ENCODE measurements around the gene IL5. TPM values are rescaled to one million over a fixed set of nuclear protein-coding genes. Genes with fewer than 3 reads are reported as not detected.

IL5 gene
- total and polyA plus RNA-seq, 2 experiments from 2014 or later: not detected

GRCh38 chr5:132500931-132501628 is 42.2 kb downstream of the IL5 start:
- Histone ChIP-seq H3K9me2 (ENCODE audit: insufficient read depth) (no peaks in the 10 kb centered on the region; the same call in 1 of the 2 replicates), H2AFZ (no peak overlapping the region), H3K36me3 (ENCODE audit: insufficient read depth) (no peaks in the 10 kb centered on the region), H3K4me3 (no peak overlapping the region), H3K4me2 (no peak overlapping the region), H4K20me1 (replicated peaks; ENCODE audit: insufficient read depth) (no peaks in the 10 kb centered on the region), H3F3A (replicated peaks; ENCODE audit: low read depth) (no peaks in the 10 kb centered on the region), H3K27ac (ENCODE audit: low read depth) (no peak overlapping the region), H3K4me1 (ENCODE audit: insufficient read depth) (no peaks in the 10 kb centered on the region), H3K79me2 (replicated peaks; ENCODE audit: insufficient read depth) (no peaks in the 10 kb centered on the region), H3K27me3 (ENCODE audit: insufficient read depth) (no peaks in the 10 kb centered on the region)
- H3K27me3 Mint-ChIP-seq (ENCODE audit: insufficient read depth, low read depth, poor library complexity): peaks cover 4% of the 10 kb centered on the region
- H3K9me3 Mint-ChIP-seq: no peaks in the 10 kb centered on the region
- H3K36me3 Mint-ChIP-seq (ENCODE audit: low read depth): no peaks in the 10 kb centered on the region
- H3K27ac Mint-ChIP-seq: no peak overlapping the region
- ATAC-seq (peak; percentile 34), DNase-seq (ENCODE audit: low spot score) (peak; percentile 82)
- 0 out of 3 replicates have a peak, but pooled peaks cover 2% of the 10 kb centered on the region for H3K4me1 Mint-ChIP-seq
- TF ChIP-seq, protein P1, sequence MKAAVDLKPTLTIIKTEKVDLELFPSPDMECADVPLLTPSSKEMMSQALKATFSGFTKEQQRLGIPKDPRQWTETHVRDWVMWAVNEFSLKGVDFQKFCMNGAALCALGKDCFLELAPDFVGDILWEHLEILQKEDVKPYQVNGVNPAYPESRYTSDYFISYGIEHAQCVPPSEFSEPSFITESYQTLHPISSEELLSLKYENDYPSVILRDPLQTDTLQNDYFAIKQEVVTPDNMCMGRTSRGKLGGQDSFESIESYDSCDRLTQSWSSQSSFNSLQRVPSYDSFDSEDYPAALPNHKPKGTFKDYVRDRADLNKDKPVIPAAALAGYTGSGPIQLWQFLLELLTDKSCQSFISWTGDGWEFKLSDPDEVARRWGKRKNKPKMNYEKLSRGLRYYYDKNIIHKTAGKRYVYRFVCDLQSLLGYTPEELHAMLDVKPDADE (IDR thresholded peaks at IDR 0.05): no peak
- TF ChIP-seq, protein P2, sequence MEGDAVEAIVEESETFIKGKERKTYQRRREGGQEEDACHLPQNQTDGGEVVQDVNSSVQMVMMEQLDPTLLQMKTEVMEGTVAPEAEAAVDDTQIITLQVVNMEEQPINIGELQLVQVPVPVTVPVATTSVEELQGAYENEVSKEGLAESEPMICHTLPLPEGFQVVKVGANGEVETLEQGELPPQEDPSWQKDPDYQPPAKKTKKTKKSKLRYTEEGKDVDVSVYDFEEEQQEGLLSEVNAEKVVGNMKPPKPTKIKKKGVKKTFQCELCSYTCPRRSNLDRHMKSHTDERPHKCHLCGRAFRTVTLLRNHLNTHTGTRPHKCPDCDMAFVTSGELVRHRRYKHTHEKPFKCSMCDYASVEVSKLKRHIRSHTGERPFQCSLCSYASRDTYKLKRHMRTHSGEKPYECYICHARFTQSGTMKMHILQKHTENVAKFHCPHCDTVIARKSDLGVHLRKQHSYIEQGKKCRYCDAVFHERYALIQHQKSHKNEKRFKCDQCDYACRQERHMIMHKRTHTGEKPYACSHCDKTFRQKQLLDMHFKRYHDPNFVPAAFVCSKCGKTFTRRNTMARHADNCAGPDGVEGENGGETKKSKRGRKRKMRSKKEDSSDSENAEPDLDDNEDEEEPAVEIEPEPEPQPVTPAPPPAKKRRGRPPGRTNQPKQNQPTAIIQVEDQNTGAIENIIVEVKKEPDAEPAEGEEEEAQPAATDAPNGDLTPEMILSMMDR (conservative IDR thresholded peaks at IDR 0.05; ENCODE audit: low read depth in 2 of 2): peak; percentile 95 to 96
- H3K4me3 Mint-ChIP-seq: no peak overlapping the region

DNA sequence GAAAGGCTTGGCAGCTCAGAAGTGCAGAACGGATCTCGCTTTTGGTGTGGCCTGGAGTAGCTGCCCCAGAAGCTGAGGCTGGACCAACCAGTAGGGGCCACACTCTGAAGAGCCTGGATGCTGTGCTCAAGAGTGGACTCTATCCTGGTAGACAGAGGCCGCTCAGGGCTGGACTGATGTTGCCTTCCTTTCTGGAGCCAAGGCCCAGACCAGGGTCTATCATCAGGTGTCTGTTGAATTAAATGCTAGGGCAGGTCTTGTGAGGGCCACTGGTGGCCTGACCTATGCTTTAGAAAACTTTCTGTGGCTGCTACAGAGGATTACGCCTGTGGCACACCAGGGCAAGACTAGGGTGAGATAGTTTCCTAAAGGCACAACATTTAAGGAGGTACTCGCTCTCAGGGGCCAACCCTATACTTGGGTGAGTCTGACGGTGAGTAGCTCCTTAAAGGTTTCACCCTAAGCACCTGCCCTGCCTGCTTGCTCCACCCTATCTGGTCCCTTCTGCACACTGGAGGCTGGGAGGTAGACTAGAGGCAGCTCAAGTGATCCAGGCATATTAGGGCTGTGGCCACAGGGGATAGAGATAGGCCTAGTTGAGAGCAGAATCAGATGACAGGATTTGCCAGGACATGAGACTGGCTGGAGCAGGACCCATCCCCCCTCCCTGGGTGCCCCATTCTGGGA is 42.9 kb downstream of the IL5 start:
- no peaks in the 10 kb centered on the region for H3K79me2 ChIP-seq (replicated peaks; ENCODE audit: insufficient read depth)
- no peaks in the 10 kb centered on the region for H4K20me1 ChIP-seq (replicated peaks; ENCODE audit: insufficient read depth)
- H3K4me3 ChIP-seq: no peak overlapping the region
- no peaks in the 10 kb centered on the region for H3K27me3 ChIP-seq (ENCODE audit: insufficient read depth)
- peaks cover 2% of the 10 kb centered on the region; the same call in 1 of the 3 replicates for H3K4me1 Mint-ChIP-seq
- H3K4me2 ChIP-seq: no peak overlapping the region
- DNase-seq (ENCODE audit: low spot score): no peak
- H3K4me3 Mint-ChIP-seq: no peak overlapping the region
- no peak for ATAC-seq
- H3K27ac Mint-ChIP-seq: no peak overlapping the region
- H3K36me3 ChIP-seq (ENCODE audit: insufficient read depth): no peaks in the 10 kb centered on the region
- no peak overlapping the region for H2AFZ ChIP-seq
- no peaks in the 10 kb centered on the region for H3K9me3 Mint-ChIP-seq
- no peak overlapping the region for H3K27ac ChIP-seq (ENCODE audit: low read depth)
- no peaks in the 10 kb centered on the region for H3K36me3 Mint-ChIP-seq (ENCODE audit: low read depth)
- H3K9me2 ChIP-seq (ENCODE audit: insufficient read depth): no peaks in the 10 kb centered on the region; the same call in 1 of the 2 replicates
- peaks cover 7% of the 10 kb centered on the region for H3K27me3 Mint-ChIP-seq (ENCODE audit: insufficient read depth, low read depth, poor library complexity)
- H3K4me1 ChIP-seq (ENCODE audit: insufficient read depth): peaks cover 2% of the 10 kb centered on the region
- peaks cover 2% of the 10 kb centered on the region; the same call in 1 of the 2 replicates for H3F3A ChIP-seq (replicated peaks; ENCODE audit: low read depth)
- TF ChIP-seq, protein P2 (conservative IDR thresholded peaks at IDR 0.05; ENCODE audit: low read depth in 2 of 2): no peak
- no peak for TF ChIP-seq REST (IDR thresholded peaks at IDR 0.05; ENCODE audit: unreplicated experiment)
- no peak for TF ChIP-seq CREB1 (CRISPR knock-in tag; IDR thresholded peaks at IDR 0.05; ENCODE audit: low read depth)
- no peak for TF ChIP-seq EZH2 (IDR thresholded peaks at IDR 0.05; ENCODE audit: low read depth, unreplicated experiment)
- TF ChIP-seq NANOG (IDR thresholded peaks at IDR 0.05; ENCODE audit: borderline replicate concordance): no peak
- TF ChIP-seq ZNF331 (CRISPR knock-in tag; IDR thresholded peaks at IDR 0.05; ENCODE audit: low read depth): no peak
- no peak for TF ChIP-seq EZH2phosphoT487 (IDR thresholded peaks at IDR 0.05; ENCODE audit: unreplicated experiment)
- TF ChIP-seq STAT1 (IDR thresholded peaks at IDR 0.05; ENCODE audit: unreplicated experiment): no peak
- TF ChIP-seq JUNB (IDR thresholded peaks at IDR 0.05; ENCODE audit: unreplicated experiment): no peak
- no peak for TF ChIP-seq ZNF114 (CRISPR knock-in tag; IDR thresholded peaks at IDR 0.05)
